Endothelial cell (in vitro differentiated cells): Measurements from ENCODE around the gene HERC4. TPM values are rescaled to one million over a fixed set of nuclear protein-coding genes. Genes with fewer than 3 reads are reported as not detected.

ENCODE experiments used
- DNase-seq: peaks from one replicate; pipeline ENCODE4 v3.0.0; 2021; ENCODE audit warnings: low spot score
- H3K27ac Mint-ChIP-seq: one replicate; pipeline ENCODE4 v1.8.0; 2021; ENCODE audit warnings: mixed read lengths, inconsistent platforms; ENCODE audit not compliant: unreplicated experiment
- H3K27me3 Mint-ChIP-seq: one replicate; pipeline ENCODE4 v1.8.0; 2021; ENCODE audit warnings: mild to moderate bottlenecking, moderate library complexity, mixed read lengths, inconsistent platforms; ENCODE audit not compliant: unreplicated experiment
- H3K36me3 Mint-ChIP-seq: one replicate; pipeline ENCODE4 v1.8.0; 2021; ENCODE audit warnings: mild to moderate bottlenecking, low read depth, mixed read lengths, inconsistent platforms; ENCODE audit not compliant: unreplicated experiment
- H3K4me1 Mint-ChIP-seq: one replicate; pipeline ENCODE4 v1.8.0; 2021; ENCODE audit warnings: mild to moderate bottlenecking, mixed read lengths, inconsistent platforms; ENCODE audit not compliant: unreplicated experiment
- H3K4me3 Mint-ChIP-seq: one replicate; pipeline ENCODE4 v1.8.0; 2021; ENCODE audit warnings: mild to moderate bottlenecking, mixed read lengths, inconsistent platforms; ENCODE audit not compliant: unreplicated experiment
- H3K9me3 Mint-ChIP-seq: one replicate; pipeline ENCODE4 v1.8.0; 2021; ENCODE audit warnings: mixed read lengths, inconsistent platforms; ENCODE audit not compliant: unreplicated experiment
- CTCF ChIP-seq: fragments of 200-600 bp; sonication (generic); IDR thresholded peaks from one replicate; pipeline ENCODE4 v1.5.0; 2021; ENCODE audit warnings: antibody characterized with exemption; ENCODE audit not compliant: unreplicated experiment
- total RNA-seq: library from RNA; stranded (reverse); fragmentation: NEBNext Ultra II Directional; extraction: Animal tissue kit (Norgen Biotek cat#: 25700); gene quantifications from one replicate; pipeline ENCODE4 v1.2.1, GENCODE V29; 2021; ENCODE audit not compliant: unreplicated experiment

HERC4 gene
- total RNA-seq, 1 donor from 2014 or later = 53.4 TPM

- Mint-ChIP-seq H3K4me1 (no peaks in the 10 kb centered on the region), H3K9me3 (no peaks in the 10 kb centered on the region), H3K27ac (no peak overlapping the region), H3K27me3 (no peaks in the 10 kb centered on the region), H3K36me3 (peaks cover 9% of the 10 kb centered on the region), H3K4me3 (no peak overlapping the region)
- no peak for TF ChIP-seq CTCF
- no peak for DNase-seq
These were observed 115.1 kb downstream of the HERC4 start for GRCh38 chr10:67959839-67960476.

- no peak for TF ChIP-seq CTCF
- Mint-ChIP-seq H3K9me3 (no peaks in the 10 kb centered on the region), H3K4me1 (peaks cover 7% of the 10 kb centered on the region), H3K27ac (no peak overlapping the region), H3K27me3 (no peaks in the 10 kb centered on the region), H3K36me3 (peaks cover 10% of the 10 kb centered on the region), H3K4me3 (no peak overlapping the region)
- no peak for DNase-seq
These were observed 119.5 kb downstream of the HERC4 start for GRCh38 chr10:67955614-67956013.

GRCh38 chr10:67943917-67944316 is 131.2 kb downstream of the HERC4 start:
- no peaks in the 10 kb centered on the region for H3K9me3 Mint-ChIP-seq
- no peak overlapping the region for H3K27ac Mint-ChIP-seq
- H3K4me1 Mint-ChIP-seq = peaks cover 12% of the 10 kb centered on the region
- no peak overlapping the region for H3K4me3 Mint-ChIP-seq
- no peak for DNase-seq
- peaks cover 3% of the 10 kb centered on the region for H3K27me3 Mint-ChIP-seq
- TF ChIP-seq CTCF = no peak
- peaks cover 29% of the 10 kb centered on the region for H3K36me3 Mint-ChIP-seq

- DNase-seq = no peak
- Mint-ChIP-seq H3K27ac (no peak overlapping the region), H3K4me1 (peaks cover 24% of the 10 kb centered on the region), H3K4me3 (no peak overlapping the region), H3K9me3 (no peaks in the 10 kb centered on the region), H3K27me3 (no peaks in the 10 kb centered on the region), H3K36me3 (peaks cover 10% of the 10 kb centered on the region)
- no peak for TF ChIP-seq CTCF
These were observed 138.7 kb downstream of the HERC4 start for GRCh38 chr10:67936416-67936815.

GRCh38 chr10:67935223-67935622 is 139.9 kb downstream of the HERC4 start:
- H3K36me3 Mint-ChIP-seq = peaks cover 10% of the 10 kb centered on the region
- H3K4me1 Mint-ChIP-seq = peaks cover 24% of the 10 kb centered on the region
- DNase-seq = no peak
- no peak for TF ChIP-seq CTCF
- no peaks in the 10 kb centered on the region for H3K27me3 Mint-ChIP-seq
- no peaks in the 10 kb centered on the region for H3K9me3 Mint-ChIP-seq
- H3K4me3 Mint-ChIP-seq = no peak overlapping the region
- H3K27ac Mint-ChIP-seq = peak overlapping the region; percentile 76
